NCI-H1694 (cell line): Measurements from ENCODE around the gene METTL2A.
"Not testable (repeated sequence)": the region's sequence is repeated elsewhere in the genome, so short reads cannot be mapped to it uniquely, and the experiment has no call there.

Experiments
- DNase-seq: peaks from one replicate; lab custom pipeline; 2025; lab: John Stamatoyannopoulos, UW

Gene METTL2A

DNA sequence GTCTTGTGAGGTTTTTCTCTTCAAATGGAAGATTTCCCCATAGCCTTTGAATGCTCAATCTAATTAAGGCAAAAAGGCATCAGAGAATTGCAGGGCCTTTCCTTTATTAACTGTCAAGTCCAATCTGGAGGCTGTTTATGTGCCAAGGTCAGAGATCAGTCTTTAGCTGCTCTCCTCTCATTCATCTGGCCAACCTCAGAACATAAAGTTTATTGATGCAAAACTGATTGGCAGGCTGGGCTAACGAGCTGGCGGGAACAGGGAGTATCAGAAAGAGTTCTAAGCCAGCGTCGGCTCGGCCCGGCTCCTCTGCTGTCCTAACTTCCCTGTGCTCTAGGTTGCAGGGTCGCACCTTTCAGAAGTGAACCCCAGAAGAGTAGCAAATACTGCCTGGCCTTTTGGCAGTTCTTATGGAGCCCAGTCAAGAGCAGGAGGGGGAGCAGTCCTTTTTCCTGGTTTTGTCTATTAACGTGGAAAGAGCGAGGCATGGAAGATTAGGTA, 47.7 kb downstream of the METTL2A start:
- not testable (repeated sequence) for DNase-seq

DNA sequence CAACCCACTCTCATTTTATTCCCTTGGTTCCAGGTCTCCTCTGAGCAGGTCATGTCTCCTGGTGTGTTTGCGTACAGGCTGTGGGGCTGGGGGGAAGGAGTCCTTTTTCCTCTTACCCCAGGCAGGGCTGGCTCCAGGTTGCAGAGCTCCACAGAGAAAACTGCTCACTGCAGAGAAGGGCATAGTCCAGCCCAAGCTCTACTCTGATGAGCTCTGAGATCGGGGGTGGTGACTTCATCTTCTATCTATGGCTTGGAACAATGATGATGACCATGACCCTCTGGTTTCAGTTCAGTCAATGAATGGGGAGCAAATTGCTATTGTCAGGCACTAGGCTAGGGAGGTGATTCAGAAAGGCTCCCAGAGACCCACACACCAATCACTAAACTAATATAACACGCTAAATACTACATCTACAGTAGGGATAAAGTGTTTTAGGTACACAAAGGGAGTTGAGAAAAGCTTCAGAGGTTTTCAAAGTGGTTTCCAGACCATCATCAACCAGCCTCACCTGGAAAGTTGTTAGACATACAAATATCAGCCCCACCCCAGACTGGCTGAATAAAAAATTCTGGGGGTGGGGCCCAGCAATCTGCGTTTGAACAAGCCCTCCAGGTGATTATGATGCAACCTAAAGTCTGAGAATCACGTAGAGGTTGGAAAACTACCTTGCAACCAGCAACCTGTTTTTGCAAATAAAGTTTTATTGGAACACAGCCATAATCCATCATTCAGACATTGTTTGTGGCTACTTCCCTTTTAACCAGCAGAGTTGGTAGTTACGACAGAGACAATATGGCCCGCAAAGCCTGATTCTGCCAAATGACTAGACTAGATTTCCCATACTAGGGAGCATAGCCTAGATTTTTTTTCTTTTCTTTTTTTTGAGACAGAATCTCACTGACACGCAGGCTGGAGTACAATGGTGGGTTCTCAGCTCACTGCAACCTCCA, 49.6 kb downstream of the METTL2A start:
- DNase-seq: not testable (repeated sequence)

DNA sequence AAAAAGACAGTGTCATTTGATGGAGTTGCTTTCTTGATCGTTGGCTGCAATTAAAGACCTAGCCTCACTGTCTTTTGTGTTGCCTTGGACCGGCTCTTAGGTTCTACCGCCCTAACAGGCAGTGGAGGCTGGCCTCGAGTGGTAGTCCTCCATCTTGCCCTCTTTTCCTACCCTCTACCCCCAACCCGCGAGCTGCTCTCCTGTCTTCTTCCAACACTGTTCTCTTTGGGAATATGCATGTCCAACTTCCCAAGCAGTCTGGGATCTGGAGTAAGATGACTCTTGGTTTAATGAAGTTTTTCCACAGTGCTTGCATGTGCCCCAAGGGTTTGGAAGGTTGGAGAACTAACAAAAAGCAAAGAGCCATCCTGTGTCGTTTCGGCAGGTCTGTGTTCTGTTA, 53.4 kb downstream of the METTL2A start:
- not testable (repeated sequence) for DNase-seq

DNA sequence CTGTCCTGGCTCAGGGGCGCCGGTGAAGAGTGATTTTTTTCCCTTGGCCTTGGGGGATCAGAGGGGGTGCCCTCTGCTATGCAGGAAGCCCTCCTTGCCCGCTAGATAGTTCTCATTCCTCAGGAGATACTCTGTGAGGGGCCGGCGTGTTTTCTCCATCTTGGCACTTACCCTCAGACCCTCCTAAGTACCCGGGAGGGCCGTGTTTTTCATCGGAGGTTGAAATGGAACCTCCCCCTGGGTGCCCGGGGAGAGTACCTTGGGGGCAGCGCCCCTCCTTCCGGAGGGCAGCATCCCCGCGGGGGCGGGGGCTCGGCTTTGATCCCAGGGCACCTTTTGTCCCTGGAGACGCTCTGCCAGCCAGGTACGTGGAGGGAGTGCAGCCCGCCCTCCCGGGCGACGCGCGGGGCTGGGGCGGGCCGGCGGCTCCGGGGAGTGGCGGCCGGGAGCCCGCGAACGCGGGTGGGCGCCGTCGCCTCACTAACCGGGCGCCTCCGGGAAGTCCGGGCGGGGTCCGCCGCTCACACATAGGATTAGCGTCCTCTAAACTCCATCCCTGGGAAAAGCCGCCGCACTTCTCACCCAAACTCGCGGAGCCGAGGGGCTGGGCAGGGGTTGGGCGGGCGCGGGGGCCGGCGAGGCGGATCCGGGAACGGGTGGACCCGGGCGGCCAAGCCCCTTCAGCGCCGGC, 54.2 kb downstream of the METTL2A start:
- DNase-seq: not testable (repeated sequence)

DNA sequence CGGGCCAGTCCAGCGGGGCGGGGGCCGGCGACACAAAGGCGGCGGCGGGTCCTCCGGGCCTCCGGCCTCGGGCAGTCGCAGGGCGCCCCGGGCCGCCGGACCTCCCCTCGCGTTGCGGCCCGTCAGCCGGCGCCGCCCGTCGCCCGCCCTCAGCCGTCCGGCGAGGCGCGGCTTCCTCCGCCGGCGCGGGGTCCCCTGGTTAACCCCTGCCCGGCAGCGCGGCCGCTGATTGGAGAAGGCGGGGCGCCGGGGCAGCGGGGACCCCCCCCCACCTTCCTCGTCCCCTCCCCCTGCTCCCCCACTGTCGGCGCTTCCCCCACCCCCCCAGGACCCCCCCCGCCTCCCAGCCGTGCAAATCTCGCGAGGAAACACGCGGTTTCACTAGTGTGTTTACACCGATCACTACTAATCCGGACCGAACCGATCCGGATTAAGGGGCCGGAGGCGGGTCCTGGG, 54.8 kb downstream of the METTL2A start, which contains the start of gene TLK2:
TLK2 (plus strand) TSS at position 402 of the 456 bp plus-strand sequence. CDS start 2,301 bp downstream, outside the sequence.
- peak; percentile 23 for DNase-seq

DNA sequence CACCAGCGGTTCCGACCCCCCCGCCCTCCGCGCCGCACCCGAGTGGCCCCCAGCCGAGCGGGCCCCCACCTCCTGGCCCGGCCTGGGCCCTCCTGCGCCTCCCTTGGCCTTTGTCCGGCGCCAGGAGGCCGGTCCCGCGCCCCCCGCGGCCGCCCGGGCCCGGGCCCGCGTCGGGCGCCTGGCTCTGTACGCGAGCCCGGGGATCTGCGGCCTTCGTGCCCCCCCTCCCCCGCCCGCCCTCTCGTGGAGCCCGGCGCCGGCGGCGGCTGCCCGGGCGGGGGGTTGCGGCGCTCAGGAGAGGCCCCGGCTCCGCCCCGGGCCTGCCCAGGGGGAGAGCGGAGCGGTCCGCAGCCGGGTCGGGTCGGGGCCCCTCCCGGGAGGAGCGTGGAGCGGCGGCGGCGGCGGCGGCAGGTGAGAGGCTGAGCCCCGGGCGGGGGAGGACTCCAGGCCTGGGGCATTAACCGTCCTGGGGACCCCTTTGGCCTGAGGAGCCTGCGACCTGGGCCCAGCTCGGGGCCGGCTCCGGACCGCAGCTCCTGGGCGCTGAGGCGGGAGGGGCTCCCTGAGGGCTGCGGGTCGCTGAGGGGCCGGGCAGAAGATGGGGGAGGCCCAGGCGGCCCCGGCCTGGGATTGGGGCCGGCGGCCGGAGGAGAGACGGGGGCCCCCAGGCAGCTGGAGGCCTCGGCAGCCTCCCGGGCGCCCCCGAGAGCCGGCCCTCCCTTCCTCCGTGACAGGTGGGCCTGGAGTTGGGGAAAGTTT, 55.4 kb downstream of the METTL2A start:
- DNase-seq: not testable (repeated sequence)

DNA sequence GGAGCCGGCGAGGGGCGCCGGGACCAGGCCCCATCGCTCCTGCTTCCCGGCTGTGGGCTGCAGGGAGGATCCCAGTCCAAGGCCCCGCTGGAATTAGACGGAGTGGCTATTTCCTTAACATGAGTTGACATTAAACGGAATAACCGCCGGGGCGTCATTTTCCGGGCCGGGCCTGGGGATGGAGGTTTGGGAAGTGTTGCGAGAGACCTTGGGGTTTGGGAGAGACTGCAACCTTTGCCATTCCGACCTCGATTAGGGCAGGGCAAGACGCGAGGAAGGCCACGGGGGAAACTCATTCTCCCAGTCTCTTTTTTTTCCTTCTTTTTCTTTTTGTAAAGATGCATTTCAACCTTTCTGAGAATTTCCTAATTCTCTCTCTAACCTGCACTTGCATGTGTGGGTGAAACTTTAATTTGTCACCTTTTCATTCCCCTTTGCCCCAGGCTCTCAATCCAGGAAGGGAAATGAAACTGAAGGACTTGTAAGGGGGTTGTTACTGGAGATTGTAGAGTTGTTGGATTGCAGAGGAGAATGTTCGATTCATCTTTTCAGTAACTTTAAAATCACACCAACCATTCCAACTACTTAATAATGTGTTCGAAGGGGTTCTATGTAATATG, 56.1 kb downstream of the METTL2A start:
- not testable (repeated sequence) for DNase-seq

DNA sequence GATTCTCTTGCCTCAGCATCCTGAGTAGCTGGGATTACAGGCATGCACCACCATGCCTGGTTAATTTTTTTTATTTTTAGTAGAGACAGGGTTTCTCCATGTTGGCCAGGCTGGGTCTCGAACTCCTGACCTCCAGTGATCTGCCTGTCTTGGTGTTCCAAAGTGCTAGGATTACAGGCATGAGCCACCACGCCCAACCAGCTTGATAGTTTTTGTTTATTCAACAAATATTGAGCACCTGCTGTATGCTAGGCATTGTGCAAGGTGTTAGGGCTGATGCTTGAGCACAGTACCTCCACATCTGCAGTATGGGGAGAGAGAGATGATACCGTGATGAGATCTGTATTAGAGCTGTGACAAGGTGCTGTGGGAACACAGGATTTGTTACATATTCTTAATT, 58.9 kb downstream of the METTL2A start:
- DNase-seq: not testable (repeated sequence)

DNA sequence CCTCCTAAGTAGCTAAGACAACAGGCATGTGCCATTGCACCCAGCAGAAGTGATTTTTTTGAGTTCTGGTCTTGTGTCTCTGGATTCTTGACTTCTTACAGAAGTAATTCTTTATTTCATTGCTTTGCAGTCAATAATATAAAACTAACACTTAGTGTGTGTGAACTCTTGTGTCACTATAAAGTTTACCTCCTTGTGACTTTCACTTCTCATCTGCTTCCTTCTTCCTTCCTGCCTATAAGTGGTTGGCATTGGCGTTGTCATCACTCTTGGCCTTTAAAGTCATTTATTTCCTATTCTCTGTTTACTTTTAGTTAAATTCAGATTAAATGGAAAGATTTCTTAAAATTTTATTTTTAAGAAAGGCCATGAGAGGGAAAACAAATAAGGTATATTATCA, 67.3 kb downstream of the METTL2A start:
- not testable (repeated sequence) for DNase-seq

DNA sequence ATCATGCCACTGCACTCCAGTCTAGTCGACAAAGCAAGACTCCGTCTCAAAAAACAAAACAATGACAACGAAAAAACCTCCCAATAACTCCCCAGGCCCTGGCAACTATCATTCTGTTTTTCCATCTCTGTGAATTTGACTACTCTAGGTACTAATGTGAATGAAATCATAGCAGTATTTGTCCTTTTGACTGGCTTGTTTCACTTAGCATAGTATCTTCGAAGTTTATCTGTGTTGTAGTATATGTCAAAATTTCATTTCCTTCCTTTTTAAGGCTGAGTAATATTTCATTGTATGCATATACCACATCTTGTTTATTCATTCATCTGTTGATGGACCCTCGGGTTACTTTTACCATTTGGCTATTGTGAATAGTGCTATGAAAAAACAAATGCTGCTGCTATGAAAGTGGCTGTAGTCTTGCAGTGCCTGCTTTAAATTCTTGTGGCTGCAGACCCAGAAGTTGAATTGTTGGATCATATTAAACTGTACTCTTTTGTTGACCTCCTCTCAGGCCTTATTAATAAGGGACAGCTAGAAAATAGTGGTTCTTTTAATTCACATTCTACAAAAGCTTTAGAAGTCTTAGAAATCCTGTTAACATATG, 69.5 kb downstream of the METTL2A start:
- DNase-seq: not testable (repeated sequence)

DNA sequence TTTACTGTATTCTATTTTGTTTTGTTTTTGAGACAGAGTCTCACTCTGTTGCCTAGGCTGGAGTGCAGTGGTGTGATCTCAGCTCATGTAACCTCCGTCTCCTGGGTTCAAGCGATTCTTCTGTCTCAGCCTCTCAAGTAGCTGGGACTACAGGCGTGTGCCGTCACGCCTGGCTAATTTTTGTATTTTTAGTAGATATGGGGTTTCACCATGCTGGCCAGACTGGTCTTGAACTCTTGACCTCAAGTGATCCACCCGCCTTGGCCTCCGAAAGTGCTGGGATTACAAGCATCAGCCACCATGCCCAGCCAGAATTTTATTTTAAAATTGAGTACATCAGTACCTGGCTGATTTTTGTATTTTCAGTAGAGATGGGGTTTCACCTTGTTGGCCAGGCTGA, 70.4 kb downstream of the METTL2A start:
- not testable (repeated sequence) for DNase-seq

DNA sequence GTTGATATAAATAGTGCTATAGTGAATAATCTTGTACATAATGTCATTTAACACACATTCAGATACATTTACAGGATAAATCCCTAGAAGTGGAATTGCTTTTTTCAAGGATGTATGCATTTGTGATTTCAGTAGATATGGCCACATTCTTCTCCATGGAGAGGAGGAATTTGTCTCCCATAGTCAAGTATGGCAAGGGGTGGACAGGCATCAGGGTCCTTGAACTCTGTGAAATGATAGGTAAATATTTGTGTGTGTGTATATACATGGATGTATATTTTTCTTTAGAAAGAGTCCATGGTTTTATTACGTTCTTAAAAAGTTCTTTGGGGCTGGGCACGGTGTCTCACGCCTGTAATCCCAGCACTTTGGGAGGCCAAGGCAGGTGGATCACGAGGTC, 72.6 kb downstream of the METTL2A start:
- DNase-seq: not testable (repeated sequence)

DNA sequence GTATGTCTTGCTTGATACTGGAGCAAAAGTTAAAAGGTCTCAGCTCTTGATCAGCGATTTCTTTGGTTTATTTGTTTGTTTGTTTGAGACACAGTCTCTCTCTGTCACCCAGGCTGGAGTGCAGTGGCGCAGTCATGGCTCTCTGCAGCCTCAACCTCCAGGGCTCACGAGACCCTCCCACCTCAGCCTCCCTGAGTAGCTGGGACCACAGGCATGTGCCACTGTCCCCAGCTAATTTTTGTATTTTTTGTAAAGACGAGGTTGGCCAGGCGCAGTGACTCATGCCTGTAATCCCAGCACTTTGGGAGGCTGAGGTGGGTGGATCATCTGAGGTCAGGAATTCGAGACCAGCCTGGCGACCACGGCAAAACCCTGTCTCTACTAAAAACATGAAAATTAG, 75.1 kb downstream of the METTL2A start:
- not testable (repeated sequence) for DNase-seq
